ENCODE results near the gene STXBP4.

STXBP4 gene

GRCh38 chr17:55063885-55064874 is 95.6 kb downstream of the STXBP4 start:
- Histone ChIP-seq H3K27ac (ENCODE audit: low read length) (no peak overlapping the region), H3K9me3 (replicated peaks; ENCODE audit: insufficient read depth, low read length) (no peaks in the 10 kb centered on the region), H2AFZ (ENCODE audit: low read length) (no peak overlapping the region), H3K4me3 (ENCODE audit: low read length) (no peak overlapping the region), H3F3A (ENCODE audit: insufficient read depth, low read length) (no peaks in the 10 kb centered on the region), H3K36me3 (replicated peaks; ENCODE audit: insufficient read depth, low read length) (no peaks in the 10 kb centered on the region), H3K9ac (ENCODE audit: low read length) (no peak overlapping the region), H3K79me2 (ENCODE audit: low read length) (no peaks in the 10 kb centered on the region), H3K4me1 (ENCODE audit: low read length) (no peaks in the 10 kb centered on the region), H3K9me2 (replicated peaks; ENCODE audit: insufficient read depth, low read length) (no peaks in the 10 kb centered on the region), H3K4me2 (ENCODE audit: low read depth, low read length) (no peak overlapping the region), H3K27me3 (replicated peaks; ENCODE audit: insufficient read depth, low read length) (no peaks in the 10 kb centered on the region), H4K20me1 (ENCODE audit: insufficient read depth, low read length) (no peaks in the 10 kb centered on the region)
- TF ChIP-seq EZH2 (optimal IDR thresholded peaks at IDR 0.05; ENCODE audit: low read depth, low read length) (no peak), EZH2phosphoT487 (IDR thresholded peaks at IDR 0.05; ENCODE audit: low read length) (no peak)
- TF ChIP-seq, protein P1, sequence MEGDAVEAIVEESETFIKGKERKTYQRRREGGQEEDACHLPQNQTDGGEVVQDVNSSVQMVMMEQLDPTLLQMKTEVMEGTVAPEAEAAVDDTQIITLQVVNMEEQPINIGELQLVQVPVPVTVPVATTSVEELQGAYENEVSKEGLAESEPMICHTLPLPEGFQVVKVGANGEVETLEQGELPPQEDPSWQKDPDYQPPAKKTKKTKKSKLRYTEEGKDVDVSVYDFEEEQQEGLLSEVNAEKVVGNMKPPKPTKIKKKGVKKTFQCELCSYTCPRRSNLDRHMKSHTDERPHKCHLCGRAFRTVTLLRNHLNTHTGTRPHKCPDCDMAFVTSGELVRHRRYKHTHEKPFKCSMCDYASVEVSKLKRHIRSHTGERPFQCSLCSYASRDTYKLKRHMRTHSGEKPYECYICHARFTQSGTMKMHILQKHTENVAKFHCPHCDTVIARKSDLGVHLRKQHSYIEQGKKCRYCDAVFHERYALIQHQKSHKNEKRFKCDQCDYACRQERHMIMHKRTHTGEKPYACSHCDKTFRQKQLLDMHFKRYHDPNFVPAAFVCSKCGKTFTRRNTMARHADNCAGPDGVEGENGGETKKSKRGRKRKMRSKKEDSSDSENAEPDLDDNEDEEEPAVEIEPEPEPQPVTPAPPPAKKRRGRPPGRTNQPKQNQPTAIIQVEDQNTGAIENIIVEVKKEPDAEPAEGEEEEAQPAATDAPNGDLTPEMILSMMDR (IDR thresholded peaks at IDR 0.05; ENCODE audit: low read length), result no peak
- no peak for DNase-seq

GRCh38 chr17:55067697-55068439 is 99.3 kb downstream of the STXBP4 start:
- TF ChIP-seq, protein P1 (IDR thresholded peaks at IDR 0.05; ENCODE audit: low read length), result no peak
- TF ChIP-seq EZH2phosphoT487 (IDR thresholded peaks at IDR 0.05; ENCODE audit: low read length) (no peak), EZH2 (optimal IDR thresholded peaks at IDR 0.05; ENCODE audit: low read depth, low read length) (no peak)
- no peaks in the 10 kb centered on the region for H4K20me1 ChIP-seq (ENCODE audit: insufficient read depth, low read length)
- no peak for DNase-seq
- no peaks in the 10 kb centered on the region for H3K9me2 ChIP-seq (replicated peaks; ENCODE audit: insufficient read depth, low read length)
- no peaks in the 10 kb centered on the region for H3K4me1 ChIP-seq (ENCODE audit: low read length)
- H3K9me3 ChIP-seq (replicated peaks; ENCODE audit: insufficient read depth, low read length), result no peaks in the 10 kb centered on the region
- H2AFZ ChIP-seq (ENCODE audit: low read length), result no peak overlapping the region
- H3K27me3 ChIP-seq (replicated peaks; ENCODE audit: insufficient read depth, low read length), result no peaks in the 10 kb centered on the region
- H3F3A ChIP-seq (ENCODE audit: insufficient read depth, low read length), result no peaks in the 10 kb centered on the region
- no peak overlapping the region for H3K27ac ChIP-seq (ENCODE audit: low read length)
- no peak overlapping the region for H3K9ac ChIP-seq (ENCODE audit: low read length)
- no peaks in the 10 kb centered on the region for H3K79me2 ChIP-seq (ENCODE audit: low read length)
- no peaks in the 10 kb centered on the region for H3K36me3 ChIP-seq (replicated peaks; ENCODE audit: insufficient read depth, low read length)
- H3K4me2 ChIP-seq (ENCODE audit: low read depth, low read length), result no peak overlapping the region
- H3K4me3 ChIP-seq (ENCODE audit: low read length), result no peak overlapping the region

DNA sequence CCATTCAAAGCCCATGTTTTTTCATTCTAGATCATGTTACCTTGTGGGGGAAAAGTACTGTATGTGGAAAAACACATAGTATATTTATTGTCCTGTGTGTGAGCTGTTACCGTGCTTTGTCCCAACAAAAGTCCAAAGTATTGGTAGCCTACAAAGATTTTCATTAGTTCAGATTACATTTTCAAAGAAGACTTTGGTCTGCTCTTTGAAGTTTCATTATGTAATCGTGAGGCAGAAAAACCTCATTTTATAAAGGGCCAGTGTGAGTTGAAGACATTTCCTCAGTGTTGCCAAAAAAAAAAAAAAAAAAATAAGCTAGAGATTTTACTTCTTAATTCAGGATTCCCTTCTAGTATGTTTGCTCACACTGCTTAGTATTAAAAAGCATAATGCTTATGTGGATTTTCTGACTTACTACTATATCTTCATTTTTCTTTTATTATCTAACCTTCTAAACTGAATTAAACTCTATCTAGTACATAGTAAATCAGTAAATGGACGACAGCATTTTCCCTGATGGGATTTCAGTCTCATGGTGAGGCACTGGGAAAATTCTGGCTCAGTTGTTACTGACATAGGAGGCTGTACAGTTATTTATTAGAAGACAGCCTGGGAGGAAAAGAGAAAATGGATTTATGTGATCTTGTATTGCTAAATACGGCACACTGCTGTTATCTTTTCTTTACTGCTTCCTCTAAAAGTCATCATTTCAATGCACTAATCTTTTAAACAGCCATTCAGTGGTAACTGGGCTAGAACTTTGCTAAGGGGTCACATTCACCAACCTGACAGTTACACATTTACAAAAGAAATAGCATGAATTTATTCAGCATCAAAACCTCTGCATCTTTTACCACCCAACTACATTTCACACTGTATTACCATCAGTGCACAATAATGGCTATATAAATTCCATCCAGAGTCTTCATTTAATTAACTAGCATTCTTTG is 100.6 kb downstream of the STXBP4 start:
- no peaks in the 10 kb centered on the region for H3K27me3 ChIP-seq (replicated peaks; ENCODE audit: insufficient read depth, low read length)
- H3K9me2 ChIP-seq (replicated peaks; ENCODE audit: insufficient read depth, low read length), result no peaks in the 10 kb centered on the region
- H3K36me3 ChIP-seq (replicated peaks; ENCODE audit: insufficient read depth, low read length), result no peaks in the 10 kb centered on the region
- no peaks in the 10 kb centered on the region for H3K79me2 ChIP-seq (ENCODE audit: low read length)
- H3K4me2 ChIP-seq (ENCODE audit: low read depth, low read length), result no peak overlapping the region
- no peak overlapping the region for H3K4me3 ChIP-seq (ENCODE audit: low read length)
- H4K20me1 ChIP-seq (ENCODE audit: insufficient read depth, low read length), result no peaks in the 10 kb centered on the region
- TF ChIP-seq EZH2phosphoT487 (IDR thresholded peaks at IDR 0.05; ENCODE audit: low read length) (no peak), EZH2 (optimal IDR thresholded peaks at IDR 0.05; ENCODE audit: low read depth, low read length) (no peak)
- TF ChIP-seq, protein P1 (IDR thresholded peaks at IDR 0.05; ENCODE audit: low read length), result no peak
- no peak for DNase-seq
- H3F3A ChIP-seq (ENCODE audit: insufficient read depth, low read length), result no peaks in the 10 kb centered on the region
- H3K9ac ChIP-seq (ENCODE audit: low read length), result no peak overlapping the region
- H3K4me1 ChIP-seq (ENCODE audit: low read length), result 0 out of 2 replicates have a peak, but pooled peaks cover 2% of the 10 kb centered on the region
- H3K9me3 ChIP-seq (replicated peaks; ENCODE audit: insufficient read depth, low read length), result no peaks in the 10 kb centered on the region
- H2AFZ ChIP-seq (ENCODE audit: low read length), result no peak overlapping the region
- H3K27ac ChIP-seq (ENCODE audit: low read length), result no peak overlapping the region

Data from MM.1S (cell line).